SK-N-SH treated with all-trans-retinoic acid at 6 μM for 48 hours (cell line): ENCODE measurements around the gene SORCS2.
A peak's percentile ranks its signal among the peaks of the same experiment; 100 is the strongest.

ENCODE experiments used
- ATAC-seq: fragments of 200-7000 bp; cut with Tn5 transposase; 3 replicates; pipeline ENCODE4 v1.9.1; 2020; ENCODE audit warnings: mild to moderate bottlenecking, moderate library complexity
- ARNTL ChIP-seq: fragments of 450-650 bp; formaldehyde crosslinking; IDR thresholded peaks from 2 replicates; pipeline ENCODE4 v1.5.0; 2020; ENCODE audit warnings: low read depth, mild to moderate bottlenecking, moderate library complexity, borderline replicate concordance
- BACH2 ChIP-seq: fragments of 250-450 bp; sonication (Bioruptor Pico); IDR thresholded peaks from 2 replicates; pipeline ENCODE4 v1.9.0; 2021; ENCODE audit warnings: mild to moderate bottlenecking, borderline replicate concordance
- CREB5 ChIP-seq: fragments of 250-450 bp; sonication (Bioruptor Pico); IDR thresholded peaks from 2 replicates; pipeline ENCODE4 v1.5.1; 2020; ENCODE audit warnings: low read depth, mild to moderate bottlenecking, moderate library complexity
- CSDC2 ChIP-seq: fragments of 250-450 bp; sonication (Bioruptor Pico); IDR thresholded peaks from 2 replicates; pipeline ENCODE4 v1.5.0; 2020; ENCODE audit warnings: mild to moderate bottlenecking, moderate library complexity
- CSRNP3 ChIP-seq: fragments of 250-450 bp; sonication (Bioruptor Pico); IDR thresholded peaks from 2 replicates; pipeline ENCODE4 v1.5.1; 2021; ENCODE audit warnings: mild to moderate bottlenecking, moderate library complexity
- ESRRG ChIP-seq: fragments of 250-450 bp; sonication (Bioruptor Pico); IDR thresholded peaks from 2 replicates; pipeline ENCODE4 v1.6.1; 2021; ENCODE audit warnings: mild to moderate bottlenecking
- GLIS3 ChIP-seq: fragments of 250-450 bp; sonication (Bioruptor Pico); IDR thresholded peaks from 2 replicates; pipeline ENCODE4 v1.5.0; 2020; ENCODE audit warnings: mild to moderate bottlenecking, moderate library complexity
- ISL1 ChIP-seq: fragments of 250-450 bp; sonication (Bioruptor Pico); IDR thresholded peaks from 2 replicates; pipeline ENCODE4 v2.1.2; 2022; ENCODE audit warnings: mild to moderate bottlenecking, moderate library complexity
- PATZ1 ChIP-seq: fragments of 250-450 bp; sonication (Bioruptor Pico); IDR thresholded peaks from 2 replicates; pipeline ENCODE4 v1.8.0; 2020; ENCODE audit warnings: mild to moderate bottlenecking, moderate library complexity, borderline replicate concordance
- POU6F1 ChIP-seq: fragments of 250-450 bp; sonication (Bioruptor Pico); IDR thresholded peaks from 2 replicates; pipeline ENCODE4 v1.8.0; 2021; ENCODE audit warnings: low read depth, mild to moderate bottlenecking, moderate library complexity, borderline replicate concordance
- PPARA ChIP-seq: fragments of 250-450 bp; sonication (Bioruptor Pico); IDR thresholded peaks from 2 replicates; pipeline ENCODE4 v1.5.0; 2020; ENCODE audit warnings: mild to moderate bottlenecking, borderline replicate concordance
- RARB ChIP-seq: fragments of 250-450 bp; sonication (Bioruptor Pico); IDR thresholded peaks from 2 replicates; pipeline ENCODE4 v1.8.0; 2021; ENCODE audit warnings: mild to moderate bottlenecking, moderate library complexity
- SNAI2 ChIP-seq: fragments of 250-450 bp; sonication (Bioruptor Pico); IDR thresholded peaks from 2 replicates; pipeline ENCODE4 v1.5.0; 2020; ENCODE audit warnings: mild to moderate bottlenecking, moderate library complexity
- TCF4 ChIP-seq: fragments of 250-450 bp; sonication (Bioruptor Pico); IDR thresholded peaks from 2 replicates; pipeline ENCODE4 v1.8.0; 2021; ENCODE audit warnings: mild to moderate bottlenecking, moderate library complexity, borderline replicate concordance
- TOX ChIP-seq: fragments of 250-450 bp; sonication (Bioruptor Pico); IDR thresholded peaks from 2 replicates; pipeline ENCODE4 v1.8.0; 2021; ENCODE audit warnings: mild to moderate bottlenecking, moderate library complexity, borderline replicate concordance
- TSHZ2 ChIP-seq: fragments of 250-450 bp; sonication (Bioruptor Pico); IDR thresholded peaks from 2 replicates; pipeline ENCODE4 v1.5.0; 2020; ENCODE audit warnings: mild to moderate bottlenecking, moderate library complexity
- ZC3H10 ChIP-seq: fragments of 250-450 bp; sonication (Bioruptor Pico); IDR thresholded peaks from 2 replicates; pipeline ENCODE4 v1.5.1; 2021; ENCODE audit warnings: mild to moderate bottlenecking, moderate library complexity
- ZFP3 ChIP-seq: fragments of 250-450 bp; sonication (Bioruptor Pico); IDR thresholded peaks from 2 replicates; pipeline ENCODE4 v1.5.0; 2020; ENCODE audit warnings: mild to moderate bottlenecking, moderate library complexity
- ZNF565 ChIP-seq: fragments of 450-650 bp; formaldehyde crosslinking; conservative IDR thresholded peaks from 2 replicates; pipeline ENCODE4 v1.5.0; 2020; ENCODE audit warnings: low read depth, mild to moderate bottlenecking, moderate library complexity
- ZNF70 ChIP-seq: fragments of 450-650 bp; formaldehyde crosslinking; IDR thresholded peaks from 2 replicates; pipeline ENCODE4 v1.5.0; 2020; ENCODE audit warnings: mild to moderate bottlenecking, moderate library complexity
- ZNF8 ChIP-seq: fragments of 450-650 bp; formaldehyde crosslinking; IDR thresholded peaks from 2 replicates; pipeline ENCODE4 v1.5.0; 2020; ENCODE audit warnings: mild to moderate bottlenecking, moderate library complexity

Gene SORCS2

DNA sequence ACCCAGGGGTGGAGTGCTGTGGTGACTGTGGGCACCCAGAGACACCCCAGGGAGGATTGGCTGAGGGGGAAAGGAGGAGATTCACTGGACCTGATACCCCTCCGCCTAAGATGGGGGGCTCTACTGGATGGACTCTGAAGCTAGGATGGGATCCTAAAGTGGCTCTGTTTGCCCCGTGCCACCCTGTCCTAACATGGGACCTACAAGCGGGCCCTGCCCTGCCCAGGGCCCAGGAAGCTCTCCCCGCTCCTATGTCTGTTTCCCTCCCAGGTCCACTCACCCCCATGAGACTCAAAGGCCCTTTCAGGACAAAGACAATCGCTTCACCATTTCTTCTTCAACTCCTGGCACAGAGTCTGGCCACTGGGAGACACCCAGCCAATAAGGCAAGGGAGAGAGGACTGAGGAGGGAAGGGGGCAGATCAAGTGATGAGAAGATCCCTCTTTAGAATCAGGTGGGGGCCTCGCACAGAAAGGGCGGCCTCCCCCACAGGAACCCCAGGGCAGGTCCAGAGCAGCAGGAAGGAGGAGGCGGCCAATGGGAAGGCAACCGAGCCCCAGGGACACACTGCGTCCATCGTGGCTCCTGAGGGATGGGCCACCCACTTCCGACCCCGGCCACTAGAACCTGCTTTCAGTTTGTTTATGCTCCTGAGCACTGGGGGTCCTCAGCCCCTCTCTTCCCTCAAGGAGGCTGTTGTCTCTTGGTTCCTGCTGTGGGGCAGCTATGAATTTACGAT is 592.0 kb downstream of the SORCS2 start:
- ATAC-seq, result no peak
- TF ChIP-seq ZC3H10 (CRISPR knock-in tag), result no peak
- TF ChIP-seq ZNF8 (CRISPR knock-in tag), result no peak
- TF ChIP-seq SNAI2, result no peak
- no peak for TF ChIP-seq ISL1 (CRISPR knock-in tag)
- no peak for TF ChIP-seq TOX (CRISPR knock-in tag)
- TF ChIP-seq ZNF565, result no peak

DNA sequence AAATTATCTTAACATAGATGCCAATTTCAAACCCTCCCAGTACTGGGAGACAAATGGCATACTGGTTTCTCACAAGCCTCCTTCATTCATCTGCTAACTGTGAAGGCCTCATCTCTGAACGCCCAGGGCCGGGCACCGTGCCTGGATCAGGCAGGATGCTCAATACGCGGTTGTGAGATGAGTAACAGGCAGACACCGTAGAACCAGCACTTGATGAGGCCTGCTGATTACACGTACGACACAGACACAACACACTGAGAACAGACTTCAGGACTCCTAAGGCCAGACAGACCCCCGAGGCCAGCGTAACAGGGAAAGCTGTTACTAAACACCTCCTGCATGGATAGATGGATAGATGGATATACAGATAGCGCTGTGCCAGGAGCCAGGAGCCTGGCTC is 592.7 kb downstream of the SORCS2 start:
- ATAC-seq, result peak; percentile 92
- peak; percentile 67; the same call in 1 of the 2 replicates for TF ChIP-seq ZFP3 (CRISPR knock-in tag)
- TF ChIP-seq CREB5 (CRISPR knock-in tag), result no peak
- no peak for TF ChIP-seq ESRRG (CRISPR knock-in tag)
- peak; percentile 25; the same call in 1 of the 2 replicates for TF ChIP-seq ZNF8 (CRISPR knock-in tag)
- no peak for TF ChIP-seq ZC3H10 (CRISPR knock-in tag)

- ATAC-seq, result no peak
- TF ChIP-seq RARB, result no peak
- no peak for TF ChIP-seq ZNF70 (CRISPR knock-in tag)
- TF ChIP-seq SNAI2, result no peak
- no peak for TF ChIP-seq ZNF565
- TF ChIP-seq TSHZ2 (CRISPR knock-in tag), result no peak
- TF ChIP-seq TCF4, result no peak
- TF ChIP-seq CREB5 (CRISPR knock-in tag), result no peak
- no peak for TF ChIP-seq GLIS3 (CRISPR knock-in tag)
- TF ChIP-seq BACH2 (CRISPR knock-in tag), result no peak
- no peak for TF ChIP-seq ARNTL (CRISPR knock-in tag)
- no peak for TF ChIP-seq ESRRG (CRISPR knock-in tag)
- no peak for TF ChIP-seq ZC3H10 (CRISPR knock-in tag)
- TF ChIP-seq PPARA (CRISPR knock-in tag), result no peak
- no peak for TF ChIP-seq PATZ1 (CRISPR knock-in tag)
- TF ChIP-seq ZFP3 (CRISPR knock-in tag), result no peak
- TF ChIP-seq CSRNP3, result no peak
- TF ChIP-seq ZNF8 (CRISPR knock-in tag), result no peak
These were observed 593.7 kb downstream of the SORCS2 start for GRCh38 chr4:7786040-7786439.

- ATAC-seq, result no peak
- TF ChIP-seq ZNF8 (CRISPR knock-in tag), result no peak
- no peak for TF ChIP-seq PATZ1 (CRISPR knock-in tag)
- TF ChIP-seq ESRRG (CRISPR knock-in tag), result no peak
- TF ChIP-seq CSDC2 (CRISPR knock-in tag), result no peak
- no peak for TF ChIP-seq CREB5 (CRISPR knock-in tag)
- TF ChIP-seq POU6F1 (CRISPR knock-in tag), result no peak
These were observed 594.2 kb downstream of the SORCS2 start for GRCh38 chr4:7786517-7786916.
